WTC11 (cell line): ENCODE data around the gene EGFR. TPM values are rescaled to one million over a fixed set of nuclear protein-coding genes. Genes with fewer than 3 reads are reported as not detected.

Experiments used
- ATAC-seq: fragments of 200-7000 bp; cut with Tn5 transposase; 2 replicates; pipeline ENCODE4 v1.10.0; 2021; ENCODE audit warnings: mild to moderate bottlenecking, moderate library complexity
- CTCF ChIA-PET: fragments of 300-600 bp; sonication (Branson Sonifier 250); formaldehyde crosslinking; loops from one replicate; lab custom pipeline; 2021; ENCODE audit warnings: antibody characterized with exemption; lab: Charles Lee
- POLR2A ChIA-PET: fragments of 350-600 bp; sonication (Branson Sonifier 250); formaldehyde crosslinking; loops from one replicate; lab custom pipeline; 2021; ENCODE audit warnings: antibody characterized with exemption; lab: Charles Lee
- DNase-seq: peaks from one replicate; pipeline ENCODE4 v3.0.0; 2021; ENCODE audit warnings: low spot score
- H3K27ac Mint-ChIP-seq: 2 replicates; pipeline ENCODE4 v1.8.0; 2021; ENCODE audit warnings: mixed read lengths
- H3K27me3 Mint-ChIP-seq: 2 replicates; pipeline ENCODE4 v1.8.0; 2021; ENCODE audit warnings: low read depth, mild to moderate bottlenecking, moderate library complexity, mixed read lengths
- H3K36me3 Mint-ChIP-seq: 2 replicates; pipeline ENCODE4 v1.8.0; 2021; ENCODE audit warnings: mixed read lengths
- H3K4me1 Mint-ChIP-seq: 2 replicates; pipeline ENCODE4 v1.8.0; 2022; ENCODE audit warnings: mixed read lengths
- H3K4me3 Mint-ChIP-seq: 2 replicates; pipeline ENCODE4 v1.8.0; 2021; ENCODE audit warnings: mild to moderate bottlenecking, moderate library complexity, mixed read lengths
- H3K9me3 Mint-ChIP-seq: 2 replicates; pipeline ENCODE4 v1.8.0; 2021; ENCODE audit warnings: mixed read lengths
- ARID4B ChIP-seq: sonication (generic); formaldehyde crosslinking; IDR thresholded peaks from 2 replicates; pipeline ENCODE4 v1.8.0; 2023; ENCODE audit warnings: missing genetic modification reagents, mild to moderate bottlenecking, borderline replicate concordance
- ATF1 ChIP-seq: sonication (generic); formaldehyde crosslinking; IDR thresholded peaks from 2 replicates; pipeline ENCODE4 v1.8.1; 2023; ENCODE audit warnings: mild to moderate bottlenecking, moderate library complexity, missing genetic modification reagents
- ATF2 ChIP-seq: sonication (generic); formaldehyde crosslinking; IDR thresholded peaks from 2 replicates; pipeline ENCODE4 v1.8.1; 2022; ENCODE audit warnings: low read depth, missing genetic modification reagents, borderline replicate concordance
- CBFB ChIP-seq: sonication (generic); formaldehyde crosslinking; IDR thresholded peaks from 2 replicates; pipeline ENCODE4 v1.8.1; 2022; ENCODE audit warnings: mild to moderate bottlenecking, low read depth, missing genetic modification reagents
- IRF2 ChIP-seq: sonication (generic); formaldehyde crosslinking; IDR thresholded peaks from 2 replicates; pipeline ENCODE4 v1.8.0; 2022; ENCODE audit warnings: low read depth, missing genetic modification reagents, borderline replicate concordance
- KAT7 ChIP-seq: sonication (generic); formaldehyde crosslinking; IDR thresholded peaks from 2 replicates; pipeline ENCODE4 v1.8.1; 2023; ENCODE audit warnings: missing genetic modification reagents, mild to moderate bottlenecking, borderline replicate concordance
- MYBL2 ChIP-seq: sonication (generic); formaldehyde crosslinking; IDR thresholded peaks from 2 replicates; pipeline ENCODE4 v1.8.1; 2023; ENCODE audit warnings: mild to moderate bottlenecking, moderate library complexity, missing genetic modification reagents
- NFATC4 ChIP-seq: fragments of 250-450 bp; sonication (Bioruptor Pico); IDR thresholded peaks from 2 replicates; pipeline ENCODE4 v1.9.0; 2021; ENCODE audit warnings: mild to moderate bottlenecking
- NFYB ChIP-seq: sonication (generic); formaldehyde crosslinking; conservative IDR thresholded peaks from 2 replicates; pipeline ENCODE4 v1.8.0; 2022; ENCODE audit warnings: low read depth, missing genetic modification reagents
- NR2C2 ChIP-seq: sonication (generic); formaldehyde crosslinking; IDR thresholded peaks from 2 replicates; pipeline ENCODE4 v1.8.0; 2022; ENCODE audit warnings: mild to moderate bottlenecking, missing genetic modification reagents
- NR3C1 ChIP-seq: sonication (generic); formaldehyde crosslinking; conservative IDR thresholded peaks from 2 replicates; pipeline ENCODE4 v1.8.1; 2023; ENCODE audit warnings: low read depth, mild to moderate bottlenecking, missing genetic modification reagents
- PREB ChIP-seq: sonication (generic); formaldehyde crosslinking; IDR thresholded peaks from 2 replicates; pipeline ENCODE4 v1.8.1; 2022; ENCODE audit warnings: mild to moderate bottlenecking, missing genetic modification reagents, moderate library complexity, borderline replicate concordance
- PRRX2 ChIP-seq: fragments of 250-450 bp; sonication (Bioruptor Pico); IDR thresholded peaks from 2 replicates; pipeline ENCODE4 v1.8.0; 2021; ENCODE audit warnings: mild to moderate bottlenecking
- RELA ChIP-seq: sonication (generic); formaldehyde crosslinking; IDR thresholded peaks from 2 replicates; pipeline ENCODE4 v1.8.1; 2022; ENCODE audit warnings: missing genetic modification reagents, mild to moderate bottlenecking, borderline replicate concordance
- SOX15 ChIP-seq: fragments of 250-450 bp; sonication (Bioruptor Pico); IDR thresholded peaks from 2 replicates; pipeline ENCODE4 v1.9.0; 2021; ENCODE audit warnings: mild to moderate bottlenecking
- TEAD1 ChIP-seq: sonication (generic); formaldehyde crosslinking; IDR thresholded peaks from 2 replicates; pipeline ENCODE4 v1.8.0; 2022; ENCODE audit warnings: mild to moderate bottlenecking, missing genetic modification reagents
- USF2 ChIP-seq: sonication (generic); formaldehyde crosslinking; IDR thresholded peaks from 2 replicates; pipeline ENCODE4 v1.8.1; 2023; ENCODE audit warnings: mild to moderate bottlenecking, missing genetic modification reagents, moderate library complexity
- ZBTB21 ChIP-seq: sonication (generic); formaldehyde crosslinking; IDR thresholded peaks from 2 replicates; pipeline ENCODE4 v1.8.1; 2023; ENCODE audit warnings: mild to moderate bottlenecking, missing genetic modification reagents, borderline replicate concordance
- ZNF219 ChIP-seq: sonication (generic); formaldehyde crosslinking; IDR thresholded peaks from 2 replicates; pipeline ENCODE4 v1.8.0; 2023; ENCODE audit warnings: missing genetic modification reagents, mild to moderate bottlenecking, borderline replicate concordance
- ZNF423 ChIP-seq: fragments of 250-450 bp; sonication (Bioruptor Pico); IDR thresholded peaks from 2 replicates; pipeline ENCODE4 v2.1.2; 2022; ENCODE audit warnings: mild to moderate bottlenecking, moderate library complexity
- total RNA-seq: library from RNA; stranded (reverse); gene quantifications from 3 replicates; pipeline ENCODE4 v1.2.3, GENCODE V29; 2021
- TF ChIP-seq, protein P1 (sequence below): sonication (generic); formaldehyde crosslinking; IDR thresholded peaks from 2 replicates; pipeline ENCODE4 v1.8.1; 2023; ENCODE audit warnings: mild to moderate bottlenecking, missing genetic modification reagents, moderate library complexity
- TF ChIP-seq, protein P2 (sequence below): sonication (generic); formaldehyde crosslinking; conservative IDR thresholded peaks from 2 replicates; pipeline ENCODE4 v1.8.1; 2023; ENCODE audit warnings: mild to moderate bottlenecking, low read depth, missing genetic modification reagents, moderate library complexity

The EGFR gene
- total RNA-seq, 1 experiment from 2014 or later, result 5.9 TPM

DNA sequence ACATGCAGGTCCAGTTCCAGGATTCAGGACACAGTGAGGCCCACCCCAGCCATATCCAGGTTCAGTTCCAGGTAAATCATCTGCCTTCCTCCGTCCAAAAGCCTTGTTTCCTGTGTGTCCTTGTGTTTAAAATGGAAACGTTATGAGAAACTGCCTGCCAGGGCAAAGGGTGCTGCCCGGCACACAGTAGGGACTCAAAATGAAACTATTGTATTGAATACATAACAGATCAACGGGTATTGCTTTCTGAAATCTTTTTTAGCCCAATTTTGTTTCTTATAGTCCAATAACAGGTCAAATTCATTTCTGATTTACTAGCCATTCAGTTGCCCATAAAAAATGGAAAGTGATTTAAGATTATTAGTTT is 115.5 kb downstream of the EGFR start:
- Mint-ChIP-seq H3K9me3 (peaks cover 11% of the 10 kb centered on the region), H3K4me1 (peaks cover 23% of the 10 kb centered on the region), H3K36me3 (peaks cover 4% of the 10 kb centered on the region; the same call in 1 of the 2 replicates), H3K27me3 (no peaks in the 10 kb centered on the region), H3K4me3 (no peak overlapping the region)
- ChIA-PET POLR2A (no interaction called here), CTCF (no interaction called here)
- no peak for DNase-seq
- ATAC-seq, result no peak
- TF ChIP-seq NR3C1 (CRISPR knock-in tag) (no peak), USF2 (CRISPR knock-in tag) (no peak), ATF2 (CRISPR knock-in tag) (no peak), PRRX2 (CRISPR knock-in tag) (no peak), CBFB (CRISPR knock-in tag) (no peak), PREB (CRISPR knock-in tag) (no peak), RELA (CRISPR knock-in tag) (no peak), NFYB (CRISPR knock-in tag) (no peak), TEAD1 (CRISPR knock-in tag) (no peak), ZNF423 (CRISPR knock-in tag) (no peak), ARID4B (CRISPR knock-in tag) (no peak), SOX15 (no peak)
- TF ChIP-seq, protein P1, sequence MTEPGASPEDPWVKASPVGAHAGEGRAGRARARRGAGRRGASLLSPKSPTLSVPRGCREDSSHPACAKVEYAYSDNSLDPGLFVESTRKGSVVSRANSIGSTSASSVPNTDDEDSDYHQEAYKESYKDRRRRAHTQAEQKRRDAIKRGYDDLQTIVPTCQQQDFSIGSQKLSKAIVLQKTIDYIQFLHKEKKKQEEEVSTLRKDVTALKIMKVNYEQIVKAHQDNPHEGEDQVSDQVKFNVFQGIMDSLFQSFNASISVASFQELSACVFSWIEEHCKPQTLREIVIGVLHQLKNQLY, result no peak
- TF ChIP-seq, all 79 proteins: peak for 0
- H3K27ac Mint-ChIP-seq, result no peak overlapping the region

DNA sequence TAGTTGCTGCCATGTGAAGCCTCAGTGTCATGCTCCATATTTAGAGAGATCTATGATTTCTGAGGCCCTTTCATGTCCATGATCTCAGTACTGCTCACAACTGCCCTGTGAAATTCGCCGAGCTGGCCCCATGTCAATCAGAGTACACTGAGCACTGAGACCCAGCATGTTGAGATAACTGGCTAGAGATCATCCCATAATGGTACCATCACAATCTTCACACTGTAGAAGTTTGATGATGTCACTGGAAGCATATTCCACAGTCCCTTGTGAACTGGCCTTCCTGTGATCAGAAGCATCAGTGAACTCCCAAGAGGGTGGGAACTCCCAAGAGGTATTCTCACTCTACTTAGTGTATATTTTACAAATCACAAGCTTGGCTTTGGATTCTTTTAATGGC is 116.0 kb downstream of the EGFR start:
- H3K27ac Mint-ChIP-seq, result no peak overlapping the region
- H3K4me3 Mint-ChIP-seq, result no peak overlapping the region
- peaks cover 19% of the 10 kb centered on the region for H3K4me1 Mint-ChIP-seq
- no peak for DNase-seq
- CTCF ChIA-PET, result no interaction called here
- no peak for ATAC-seq
- H3K9me3 Mint-ChIP-seq, result peaks cover 11% of the 10 kb centered on the region
- H3K36me3 Mint-ChIP-seq, result peaks cover 4% of the 10 kb centered on the region; the same call in 1 of the 2 replicates
- POLR2A ChIA-PET, result no interaction called here
- no peaks in the 10 kb centered on the region for H3K27me3 Mint-ChIP-seq
- TF ChIP-seq SOX15 (no peak), NR2C2 (CRISPR knock-in tag) (no peak), MYBL2 (CRISPR knock-in tag) (no peak), ZNF219 (no peak), PREB (CRISPR knock-in tag) (no peak), ZBTB21 (no peak), NFATC4 (CRISPR knock-in tag) (no peak), ATF1 (CRISPR knock-in tag) (no peak), IRF2 (CRISPR knock-in tag) (no peak), KAT7 (CRISPR knock-in tag) (no peak)
- TF ChIP-seq, protein P2, sequence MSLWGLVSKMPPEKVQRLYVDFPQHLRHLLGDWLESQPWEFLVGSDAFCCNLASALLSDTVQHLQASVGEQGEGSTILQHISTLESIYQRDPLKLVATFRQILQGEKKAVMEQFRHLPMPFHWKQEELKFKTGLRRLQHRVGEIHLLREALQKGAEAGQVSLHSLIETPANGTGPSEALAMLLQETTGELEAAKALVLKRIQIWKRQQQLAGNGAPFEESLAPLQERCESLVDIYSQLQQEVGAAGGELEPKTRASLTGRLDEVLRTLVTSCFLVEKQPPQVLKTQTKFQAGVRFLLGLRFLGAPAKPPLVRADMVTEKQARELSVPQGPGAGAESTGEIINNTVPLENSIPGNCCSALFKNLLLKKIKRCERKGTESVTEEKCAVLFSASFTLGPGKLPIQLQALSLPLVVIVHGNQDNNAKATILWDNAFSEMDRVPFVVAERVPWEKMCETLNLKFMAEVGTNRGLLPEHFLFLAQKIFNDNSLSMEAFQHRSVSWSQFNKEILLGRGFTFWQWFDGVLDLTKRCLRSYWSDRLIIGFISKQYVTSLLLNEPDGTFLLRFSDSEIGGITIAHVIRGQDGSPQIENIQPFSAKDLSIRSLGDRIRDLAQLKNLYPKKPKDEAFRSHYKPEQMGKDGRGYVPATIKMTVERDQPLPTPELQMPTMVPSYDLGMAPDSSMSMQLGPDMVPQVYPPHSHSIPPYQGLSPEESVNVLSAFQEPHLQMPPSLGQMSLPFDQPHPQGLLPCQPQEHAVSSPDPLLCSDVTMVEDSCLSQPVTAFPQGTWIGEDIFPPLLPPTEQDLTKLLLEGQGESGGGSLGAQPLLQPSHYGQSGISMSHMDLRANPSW (CRISPR knock-in tag), result no peak
